CD4-positive, alpha-beta T cell treated with Interleukin-2 at 100 ng/mL for 4 hours (primary cell): Measurements from ENCODE around the gene LOC101059915.
"Not testable (repeated sequence)": the region's sequence is repeated elsewhere in the genome, so short reads cannot be mapped to it uniquely, and the experiment has no call there.

Source experiments
- DNase-seq: peaks from one replicate; pipeline ENCODE4 v3.0.0-alpha.2; 2020; ENCODE audit warnings: low spot score

Gene LOC101059915

DNA sequence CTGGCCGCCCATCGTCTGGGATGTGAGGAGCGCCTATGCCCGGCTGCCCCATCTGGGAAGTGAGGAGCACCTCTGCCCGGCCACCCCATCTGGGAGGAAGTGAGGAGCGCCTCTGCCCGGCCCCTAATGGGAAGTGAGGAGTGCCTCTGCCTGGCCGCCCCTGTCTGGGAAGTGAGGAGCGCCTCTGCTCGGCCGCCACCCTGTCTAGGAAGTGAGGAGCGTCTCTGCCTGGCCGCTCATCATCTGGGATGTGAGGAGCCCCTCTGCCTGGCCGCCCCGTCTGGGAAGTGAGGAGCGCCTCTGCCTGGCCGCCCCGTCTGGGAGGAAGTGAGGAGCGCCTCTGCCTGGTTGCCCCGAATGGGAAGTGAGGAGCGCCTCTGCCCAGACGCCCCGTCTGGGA is 8.3 kb downstream of the LOC101059915 start:
- not testable (repeated sequence) for DNase-seq

GRCh38 chrX:71676068-71676795 is 8.9 kb downstream of the LOC101059915 start:
- not testable (repeated sequence) for DNase-seq

GRCh38 chrX:71677195-71677594 is 9.8 kb downstream of the LOC101059915 start:
- not testable (repeated sequence) for DNase-seq

DNA sequence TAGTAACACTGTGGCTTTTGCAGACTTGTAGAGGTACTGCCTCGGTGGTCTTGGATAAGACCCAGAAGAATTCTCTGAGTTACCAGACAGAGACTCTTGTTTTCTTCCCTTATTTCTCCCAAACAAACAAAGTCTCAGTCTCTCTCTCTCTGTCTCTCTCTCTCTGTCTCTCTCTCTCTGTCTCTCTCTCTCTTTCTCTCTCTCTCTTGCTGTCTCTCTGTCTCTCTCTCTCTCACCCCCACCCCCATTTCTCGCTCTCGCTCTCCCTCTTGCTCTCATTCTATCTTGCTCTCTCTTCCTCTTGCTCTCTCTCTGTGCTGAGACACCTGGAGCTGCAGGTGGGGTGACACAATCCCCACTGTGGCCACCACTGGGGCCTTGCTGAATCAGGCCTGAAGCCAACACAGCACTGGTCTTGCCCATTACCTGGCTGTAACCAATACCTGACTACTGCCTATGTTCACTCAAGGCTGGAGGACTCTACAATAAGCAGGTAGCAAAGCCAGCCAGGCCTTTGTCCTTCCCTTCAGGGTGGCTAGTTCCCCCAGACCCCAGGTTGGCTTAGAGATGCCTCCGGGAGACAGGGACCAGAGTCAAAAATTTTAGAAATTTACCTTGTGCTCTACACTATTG is 12.3 kb downstream of the LOC101059915 start:
- DNase-seq = no peak

DNA sequence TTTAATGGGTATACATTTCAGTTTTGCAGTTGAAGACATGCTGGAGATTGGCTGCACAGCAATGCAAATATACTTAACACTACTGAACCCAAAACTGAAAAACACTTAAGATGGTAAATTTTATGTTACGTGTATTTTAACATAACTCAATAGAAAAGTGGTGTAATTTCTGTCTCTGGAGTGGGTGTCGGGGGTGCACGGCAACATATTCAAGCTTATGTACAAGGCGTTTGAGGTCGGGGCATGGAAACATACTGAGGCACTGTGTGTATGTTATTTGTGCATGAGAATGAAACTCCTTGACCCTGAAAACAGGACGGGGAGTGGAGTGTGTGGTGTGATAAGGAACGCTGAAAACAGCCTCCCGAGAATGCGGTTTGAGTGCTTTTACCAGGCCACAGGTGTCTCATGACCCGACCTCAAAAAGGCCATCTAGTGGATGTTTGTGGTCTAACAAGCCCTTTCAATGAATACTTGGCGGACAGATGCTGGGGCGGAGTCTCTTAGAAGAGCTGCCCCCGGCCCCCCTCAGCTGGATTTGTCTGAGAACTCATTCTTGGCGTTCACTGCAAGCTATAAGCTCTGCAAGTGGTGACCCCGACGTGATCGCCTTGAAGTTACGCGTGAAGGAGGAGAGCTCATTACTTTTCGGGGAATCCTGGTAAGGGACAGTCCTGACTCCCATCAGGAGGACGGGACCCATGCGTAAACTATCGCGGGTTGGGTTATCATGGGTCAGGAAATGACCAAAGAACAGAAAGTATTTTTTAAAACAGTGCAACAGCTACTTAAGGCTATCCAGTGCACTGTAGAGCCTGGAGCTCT is 29.5 kb downstream of the LOC101059915 start:
- not testable (repeated sequence) for DNase-seq

GRCh38 chrX:71697466-71698298 is 30.3 kb downstream of the LOC101059915 start:
- DNase-seq = not testable (repeated sequence)

GRCh38 chrX:71698299-71699022 is 31.1 kb downstream of the LOC101059915 start:
- not testable (repeated sequence) for DNase-seq

DNA sequence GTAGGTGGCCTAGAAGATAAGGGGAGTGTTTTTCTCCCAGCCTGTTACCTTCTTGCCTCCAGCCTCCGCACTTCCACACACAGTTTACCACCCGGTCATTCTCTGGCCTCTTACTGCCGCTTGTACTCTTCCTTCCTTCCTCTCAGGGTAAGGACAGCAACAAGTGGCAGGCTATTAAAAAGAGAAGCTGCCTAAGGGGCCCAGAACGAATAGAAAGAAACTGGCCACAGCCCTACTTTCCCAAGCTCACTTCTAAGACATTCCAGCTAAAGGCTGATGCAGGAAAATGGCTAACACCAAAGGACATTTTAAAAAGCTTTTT is 31.6 kb downstream of the LOC101059915 start:
- DNase-seq = not testable (repeated sequence)

DNA sequence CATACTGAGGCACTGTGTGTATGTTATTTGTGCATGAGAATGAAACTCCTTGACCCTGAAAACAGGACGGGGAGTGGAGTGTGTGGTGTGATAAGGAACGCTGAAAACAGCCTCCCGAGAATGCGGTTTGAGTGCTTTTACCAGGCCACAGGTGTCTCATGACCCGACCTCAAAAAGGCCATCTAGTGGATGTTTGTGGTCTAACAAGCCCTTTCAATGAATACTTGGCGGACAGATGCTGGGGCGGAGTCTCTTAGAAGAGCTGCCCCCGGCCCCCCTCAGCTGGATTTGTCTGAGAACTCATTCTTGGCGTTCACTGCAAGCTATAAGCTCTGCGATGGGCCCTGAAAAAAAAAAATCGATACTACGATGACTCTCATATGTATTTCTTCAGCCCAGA is 35.5 kb downstream of the LOC101059915 start:
- not testable (repeated sequence) for DNase-seq

DNA sequence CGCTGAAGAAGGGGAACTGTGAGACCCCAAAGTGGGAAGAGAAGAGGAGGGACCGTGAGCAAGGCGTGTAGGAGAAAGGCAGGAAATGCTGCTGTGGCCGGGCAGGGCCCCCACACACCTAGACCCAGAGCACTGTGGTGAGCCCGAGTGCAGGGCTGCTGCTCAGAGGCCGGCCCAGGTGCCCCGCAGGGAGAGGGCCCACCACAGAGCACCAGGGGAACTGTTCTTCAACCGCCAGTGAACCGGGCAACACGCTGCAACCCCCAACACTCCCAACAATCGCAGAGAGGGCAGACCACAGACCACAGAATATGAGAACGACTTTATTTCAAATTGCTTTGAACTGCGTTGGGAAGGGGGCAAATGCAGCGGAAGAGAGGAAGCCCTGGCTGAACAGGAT is 46.7 kb downstream of the LOC101059915 start:
- DNase-seq = not testable (repeated sequence)

- DNase-seq = not testable (repeated sequence)
Measured at GRCh38 chrX:71715551-71715950, 48.2 kb downstream of the LOC101059915 start.

GRCh38 chrX:71716323-71716722 is 49.0 kb downstream of the LOC101059915 start:
- not testable (repeated sequence) for DNase-seq

- DNase-seq = not testable (repeated sequence)
Measured at GRCh38 chrX:71718185-71718584, 50.8 kb downstream of the LOC101059915 start, which contains the start of gene CXorf49. Gene CXorf49 (minus strand): TSS chrX:71718285. CDS start chrX:71718151, 134 bp downstream.

DNA sequence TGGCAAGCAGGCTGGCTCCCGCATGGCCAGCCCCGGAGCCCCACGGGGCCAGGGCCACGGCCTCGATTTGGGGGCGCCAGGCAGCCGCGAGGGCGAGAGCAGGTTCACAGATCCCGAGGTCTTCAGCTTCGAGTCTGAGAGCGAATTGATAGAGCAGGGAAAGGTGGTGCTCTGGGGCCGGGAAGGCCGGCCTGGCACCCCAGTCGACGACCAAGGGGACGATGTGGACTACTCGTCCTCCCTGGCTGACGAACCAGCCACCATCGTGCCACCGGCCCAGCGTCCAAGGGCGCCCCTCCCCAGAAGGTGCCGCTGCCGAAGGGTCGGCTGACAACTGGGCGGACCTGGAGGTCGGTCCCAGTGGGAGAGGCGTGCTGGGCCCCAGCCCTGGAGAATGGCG is 51.8 kb downstream of the LOC101059915 start:
- DNase-seq = not testable (repeated sequence)

DNA sequence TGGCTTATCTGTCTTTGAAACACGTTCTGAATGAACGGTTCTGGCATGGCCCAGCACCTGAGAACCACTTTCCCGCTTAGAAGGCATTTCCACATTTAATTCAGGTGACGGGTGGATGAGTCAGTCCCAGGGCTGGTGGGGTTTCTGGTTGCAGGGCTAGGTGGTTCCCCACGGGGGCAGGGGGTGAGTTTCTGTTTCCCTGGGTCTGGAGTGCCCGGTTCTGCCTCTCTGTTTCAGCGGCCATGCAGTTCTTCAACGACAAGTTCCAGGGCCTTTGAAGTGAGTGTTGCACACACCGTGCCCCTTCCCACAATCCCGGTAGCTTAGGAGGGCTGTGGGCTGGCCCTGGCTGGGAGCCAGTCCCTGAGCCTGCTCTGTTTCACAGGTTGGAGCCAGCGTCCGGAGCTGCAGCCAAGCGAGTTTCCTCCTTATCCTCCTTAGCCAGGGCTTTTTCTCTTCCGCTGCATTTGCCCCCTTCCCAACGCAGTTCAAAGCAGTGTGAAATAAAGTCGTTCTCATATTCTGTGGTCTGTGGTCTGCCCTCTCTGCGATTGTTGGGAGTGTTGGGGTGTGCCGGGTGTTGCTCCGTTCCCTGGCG is 53.0 kb downstream of the LOC101059915 start:
- DNase-seq = not testable (repeated sequence)
